Measurements from ENCODE around the gene CADPS. TPM values are rescaled to one million over a fixed set of nuclear protein-coding genes. Genes with fewer than 3 reads are reported as not detected.
A peak's percentile ranks its signal among the peaks of the same experiment; 100 is the strongest.

CADPS gene
- total and polyA plus RNA-seq, 12 donors: 1.4 to 36.6 (median 21.6) TPM

DNA sequence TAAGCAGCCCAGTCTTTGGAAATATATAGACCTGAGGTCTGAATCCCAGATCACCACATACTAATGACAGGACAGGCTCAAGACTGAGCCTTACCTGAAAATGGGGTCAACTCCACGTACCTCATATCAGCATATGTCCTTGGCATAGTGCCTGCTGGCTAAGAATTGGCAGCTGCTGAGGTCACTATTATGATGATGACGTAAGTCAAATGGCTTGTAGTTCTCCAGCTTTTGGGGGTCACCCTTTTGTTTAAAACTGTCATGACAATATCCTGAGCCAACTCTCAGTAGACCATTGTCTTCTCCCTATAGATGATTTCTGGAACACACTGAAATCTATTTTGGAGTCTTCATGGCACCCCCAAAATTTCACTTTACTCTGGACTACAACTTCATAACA, 16.8 kb upstream of the CADPS start:
- Histone ChIP-seq H3K27me3 (no peaks in the 10 kb centered on the region), H3K4me1 (peaks cover 0 to 6% (median 0%) of the 10 kb centered on the region in 9 donors), H3K27ac (no peak overlapping the region), H3K9me3 (no peaks in the 10 kb centered on the region), H3K36me3 (no peaks in the 10 kb centered on the region), H3K4me3 (no peak overlapping the region)
- ATAC-seq: peak in 1 of 8 donors; percentile 14
- no peak for DNase-seq
- 42 to 45% methylated on average over 2 of the region's 2 CpGs for WGBS, 2 donors
- intact Hi-C loops (cut with DNase I): no loop called here
- TF ChIP-seq CTCF (IDR thresholded peaks at IDR 0.05): no peak

GRCh38 chr3:62888778-62889177, 13.6 kb upstream of the CADPS start:
- Histone ChIP-seq H3K36me3 (no peaks in the 10 kb centered on the region), H3K27me3 (no peaks in the 10 kb centered on the region), H3K9me3 (no peaks in the 10 kb centered on the region), H3K4me1 (peaks cover 0 to 6% (median 0%) of the 10 kb centered on the region in 9 donors), H3K4me3 (no peak overlapping the region), H3K27ac (no peak overlapping the region)
- TF ChIP-seq CTCF (IDR thresholded peaks at IDR 0.05): no peak
- ATAC-seq: peak in 6 of 8 donors; percentile 16 to 69 (median 54)
- 47 to 61% methylated on average over 1 of the region's 1 CpG for WGBS, 2 donors
- intact Hi-C loops (cut with DNase I): no loop called here
- DNase-seq: no peak

GRCh38 chr3:62888180-62888579, 13.0 kb upstream of the CADPS start:
- Histone ChIP-seq H3K27ac (no peak overlapping the region), H3K27me3 (no peaks in the 10 kb centered on the region), H3K9me3 (no peaks in the 10 kb centered on the region), H3K4me1 (peaks cover 0 to 6% (median 0%) of the 10 kb centered on the region in 9 donors), H3K36me3 (no peaks in the 10 kb centered on the region), H3K4me3 (no peak overlapping the region)
- DNase-seq: no peak
- intact Hi-C loops (cut with DNase I): no loop called here
- WGBS, 2 donors: 34 to 37% methylated on average over 3 of the region's 3 CpGs
- no peak for TF ChIP-seq CTCF (IDR thresholded peaks at IDR 0.05)
- no peak for ATAC-seq

- peaks cover 0 to 6% (median 0%) of the 10 kb centered on the region in 7 donors for H3K27me3 ChIP-seq
- intact Hi-C loops (cut with DNase I): no loop called here
- WGBS, 2 donors: 70 to 73% methylated on average over 2 of the region's 2 CpGs
- DNase-seq (no peak), ATAC-seq (no peak)
- no peak overlapping the region for H3K27ac ChIP-seq
- TF ChIP-seq CTCF (IDR thresholded peaks at IDR 0.05): no peak
- H3K9me3 ChIP-seq: no peaks in the 10 kb centered on the region
- H3K36me3 ChIP-seq: no peaks in the 10 kb centered on the region
- H3K4me1 ChIP-seq: peaks cover 0 to 6% (median 0%) of the 10 kb centered on the region in 9 donors
- H3K4me3 ChIP-seq: no peak overlapping the region
These were observed 9.9 kb upstream of the CADPS start for GRCh38 chr3:62885136-62885535.
